Progenitor cell of endocrine pancreas (in vitro differentiated cells): ENCODE results near the gene RNLS. TPM values are rescaled to one million over a fixed set of nuclear protein-coding genes. Genes with fewer than 3 reads are reported as not detected.

Source experiments
- DNase-seq: peaks from one replicate; pipeline ENCODE4 v3.0.0; 2021; ENCODE audit warnings: low spot score; ENCODE audit not compliant: unreplicated experiment
- H3K27ac Mint-ChIP-seq: 2 replicates; pipeline ENCODE4 v1.8.0; 2021; ENCODE audit warnings: mild to moderate bottlenecking, moderate library complexity, mixed read lengths
- H3K27me3 Mint-ChIP-seq: 2 replicates; pipeline ENCODE4 v1.8.0; 2021; ENCODE audit warnings: mixed read lengths
- H3K36me3 Mint-ChIP-seq: 2 replicates; pipeline ENCODE4 v1.8.0; 2022; ENCODE audit warnings: mixed read lengths; ENCODE audit not compliant: insufficient read depth
- H3K4me1 Mint-ChIP-seq: 2 replicates; pipeline ENCODE4 v1.8.0; 2021; ENCODE audit warnings: low read depth, mixed read lengths
- H3K4me3 Mint-ChIP-seq: 2 replicates; pipeline ENCODE4 v1.8.0; 2021; ENCODE audit warnings: low read depth, mild to moderate bottlenecking, moderate library complexity, mixed read lengths
- H3K9me3 Mint-ChIP-seq: 2 replicates; pipeline ENCODE4 v1.8.0; 2021; ENCODE audit warnings: low read depth, mixed read lengths
- CTCF ChIP-seq: fragments of 200-600 bp; sonication (generic); IDR thresholded peaks from one replicate; pipeline ENCODE4 v1.5.0; 2021; ENCODE audit warnings: antibody characterized with exemption, mild to moderate bottlenecking; ENCODE audit not compliant: unreplicated experiment
- total RNA-seq: library from RNA; stranded (reverse); gene quantifications from 2 replicates; pipeline ENCODE4 v1.2.1, GENCODE V29; 2021

RNLS gene
- total RNA-seq, 1 donor from 2014 or later, result 7.5 TPM

DNA sequence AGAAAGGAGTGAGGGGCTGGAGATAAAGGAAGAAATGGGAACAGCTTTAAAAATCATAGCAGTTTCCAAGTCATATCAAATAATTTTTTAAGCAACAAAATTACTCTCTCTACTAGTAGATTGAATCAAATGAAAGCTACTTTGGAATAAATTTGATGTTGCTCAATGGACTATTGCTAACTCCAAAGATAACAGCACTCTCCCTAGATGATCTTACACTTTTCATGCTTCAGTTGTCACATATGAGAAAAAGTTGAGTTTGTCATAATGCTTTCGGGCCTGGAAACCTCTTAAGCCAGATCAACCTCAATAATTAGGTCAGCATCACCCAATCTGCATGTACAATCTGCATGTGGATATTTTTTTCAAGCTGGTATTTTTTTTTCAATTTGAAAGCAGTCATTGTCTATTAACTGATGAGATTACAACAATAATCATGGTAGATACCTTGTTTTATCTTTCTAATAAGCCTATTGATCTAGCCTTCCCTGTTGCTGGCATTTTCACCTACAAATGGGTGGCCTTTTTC, 34.7 kb upstream of the RNLS start:
- no peak for DNase-seq
- Mint-ChIP-seq H3K9me3 (no peaks in the 10 kb centered on the region), H3K4me1 (no peaks in the 10 kb centered on the region), H3K27ac (no peak overlapping the region), H3K36me3 (no peaks in the 10 kb centered on the region), H3K4me3 (no peak overlapping the region), H3K27me3 (peaks cover 2% of the 10 kb centered on the region)
- TF ChIP-seq CTCF, result no peak

GRCh38 chr10:88616250-88616977, 33.3 kb upstream of the RNLS start:
- Mint-ChIP-seq H3K4me1 (no peaks in the 10 kb centered on the region), H3K4me3 (no peak overlapping the region), H3K27ac (no peak overlapping the region), H3K9me3 (no peaks in the 10 kb centered on the region), H3K36me3 (no peaks in the 10 kb centered on the region), H3K27me3 (no peaks in the 10 kb centered on the region)
- no peak for TF ChIP-seq CTCF
- DNase-seq, result no peak

- Mint-ChIP-seq H3K4me1 (no peaks in the 10 kb centered on the region), H3K9me3 (no peaks in the 10 kb centered on the region), H3K27me3 (no peaks in the 10 kb centered on the region), H3K27ac (no peak overlapping the region), H3K4me3 (no peak overlapping the region), H3K36me3 (no peaks in the 10 kb centered on the region)
- no peak for DNase-seq
- no peak for TF ChIP-seq CTCF
Observed at GRCh38 chr10:88608780-88609179, 25.7 kb upstream of the RNLS start.

GRCh38 chr10:88608052-88608732, 25.1 kb upstream of the RNLS start:
- no peaks in the 10 kb centered on the region for H3K27me3 Mint-ChIP-seq
- no peak for DNase-seq
- no peaks in the 10 kb centered on the region for H3K9me3 Mint-ChIP-seq
- H3K27ac Mint-ChIP-seq, result no peak overlapping the region
- no peaks in the 10 kb centered on the region for H3K36me3 Mint-ChIP-seq
- H3K4me3 Mint-ChIP-seq, result no peak overlapping the region
- TF ChIP-seq CTCF, result no peak
- H3K4me1 Mint-ChIP-seq, result no peaks in the 10 kb centered on the region

GRCh38 chr10:88598055-88598454, 14.9 kb upstream of the RNLS start:
- Mint-ChIP-seq H3K9me3 (no peaks in the 10 kb centered on the region), H3K27me3 (no peaks in the 10 kb centered on the region), H3K27ac (no peak overlapping the region), H3K36me3 (no peaks in the 10 kb centered on the region), H3K4me1 (peaks cover 6% of the 10 kb centered on the region), H3K4me3 (no peak overlapping the region)
- no peak for DNase-seq
- TF ChIP-seq CTCF, result no peak
